Endodermal cell (in vitro differentiated cells): ENCODE data around the gene MATR3. TPM values are rescaled to one million over a fixed set of nuclear protein-coding genes. Genes with fewer than 3 reads are reported as not detected.
A peak's percentile ranks its signal among the peaks of the same experiment; 100 is the strongest.

ENCODE experiments used
- DNase-seq: peaks from one replicate; pipeline ENCODE4 v3.0.0-alpha.2; 2017
- H3K27ac ChIP-seq: 2 replicates; pipeline ENCODE4 v1.5.1; 2013; ENCODE audit warnings: mild to moderate bottlenecking, low read depth, low read length, moderate library complexity
- H3K27me3 ChIP-seq: 2 replicates; pipeline ENCODE4 v1.6.1; 2013; ENCODE audit warnings: mild to moderate bottlenecking, low read length, moderate library complexity; ENCODE audit not compliant: insufficient read depth, control insufficient read depth, poor library complexity, severe bottlenecking
- H3K36me3 ChIP-seq: 2 replicates; pipeline ENCODE4 v1.7.0; 2013; ENCODE audit warnings: mild to moderate bottlenecking, low read length, moderate library complexity; ENCODE audit not compliant: control insufficient read depth, insufficient read depth
- H3K4me1 ChIP-seq: one replicate; pipeline ENCODE4 v1.7.0; 2013; ENCODE audit warnings: low read length; ENCODE audit not compliant: control insufficient read depth, insufficient read depth
- H3K4me3 ChIP-seq: 2 replicates; pipeline ENCODE4 v1.5.1; 2013; ENCODE audit warnings: mild to moderate bottlenecking, low read length, moderate library complexity
- H3K9ac ChIP-seq: 2 replicates; pipeline ENCODE4 v1.6.1; 2013; ENCODE audit warnings: mild to moderate bottlenecking, low read length, moderate library complexity; ENCODE audit not compliant: poor library complexity, severe bottlenecking; ENCODE audit errors: extremely low read depth
- H3K9me3 ChIP-seq: 2 replicates; pipeline ENCODE4 v1.6.1; 2013; ENCODE audit warnings: mild to moderate bottlenecking, low read length, moderate library complexity; ENCODE audit not compliant: control insufficient read depth
- H3K27ac Mint-ChIP-seq: 2 replicates; pipeline ENCODE4 v1.8.0; 2020; ENCODE audit warnings: mixed read lengths
- H3K27me3 Mint-ChIP-seq: 2 replicates; pipeline ENCODE4 v1.8.0; 2021; ENCODE audit warnings: mild to moderate bottlenecking, mixed read lengths; ENCODE audit not compliant: insufficient read depth
- H3K36me3 Mint-ChIP-seq: 2 replicates; pipeline ENCODE4 v1.8.0; 2020; ENCODE audit warnings: low read depth, mixed read lengths
- H3K4me1 Mint-ChIP-seq: 2 replicates; pipeline ENCODE4 v1.8.0; 2020; ENCODE audit warnings: mixed read lengths
- H3K4me3 Mint-ChIP-seq: 2 replicates; pipeline ENCODE4 v1.8.0; 2020; ENCODE audit warnings: mild to moderate bottlenecking, moderate library complexity, mixed read lengths
- H3K9me3 Mint-ChIP-seq: 2 replicates; pipeline ENCODE4 v1.8.0; 2020; ENCODE audit warnings: mild to moderate bottlenecking, mixed read lengths
- CTCF ChIP-seq: fragments of 200-600 bp; sonication (generic); conservative IDR thresholded peaks from 2 replicates; pipeline ENCODE4 v1.5.0; 2021; ENCODE audit warnings: antibody characterized with exemption, mild to moderate bottlenecking
- WGBS, 2 experiments: methylation state at CpG; one replicate each; pipeline versions ENCODE4 v1.1.5 to v1.1.7; 2013; ENCODE audit warnings: missing lambda C conversion rate in 2 of 2, mixed read lengths in 1 of 2; ENCODE audit not compliant: insufficient coverage in 1 of 2, insufficient read length in 1 of 2; 5-methylcytosine and 5-hydroxymethylcytosine counted together
- total RNA-seq, 2 donors: library from RNA; stranded (reverse); fragmentation: NEBNext Ultra II Directional in 1 of 2; extraction: Animal tissue kit (Norgen Biotek cat#: 25700) in 1 of 2; gene quantifications; 2 replicates in 1 of 2; 3 replicates in 1 of 2; pipeline ENCODE4 v1.2.1, GENCODE V29; 2021

The MATR3 gene
- total RNA-seq, 2 donors from 2014 or later: 250 to 279 TPM

- H3K4me1 ChIP-seq: no peaks in the 10 kb centered on the region
Observed at GRCh38 chr5:139246394-139246793, 47.1 kb upstream of the MATR3 start.

GRCh38 chr5:139248826-139249453 is 44.6 kb upstream of the MATR3 start:
- H3K27me3 Mint-ChIP-seq: no peaks in the 10 kb centered on the region
- no peak for TF ChIP-seq CTCF

More at GRCh38 chr5:139246394-139246793, 47.1 kb upstream of the MATR3 start:
- peak; percentile 65 for DNase-seq
- no peak overlapping the region for H3K27ac ChIP-seq
- H3K36me3 ChIP-seq: no peaks in the 10 kb centered on the region
- H3K9me3 Mint-ChIP-seq: no peaks in the 10 kb centered on the region
- H3K4me1 Mint-ChIP-seq: peaks cover 2% of the 10 kb centered on the region
- H3K4me3 ChIP-seq: no peak overlapping the region
- H3K9ac ChIP-seq: no peak overlapping the region
- TF ChIP-seq CTCF: no peak
- 20 to 65% methylated on average over 1 to 4 of the region's 4 CpGs for WGBS, 2 experiments
- H3K9me3 ChIP-seq: no peaks in the 10 kb centered on the region
- H3K27me3 ChIP-seq: no peaks in the 10 kb centered on the region
- H3K4me3 Mint-ChIP-seq: no peak overlapping the region
- H3K27me3 Mint-ChIP-seq: no peaks in the 10 kb centered on the region
- no peaks in the 10 kb centered on the region for H3K36me3 Mint-ChIP-seq
- peak overlapping the region; percentile 8 for H3K27ac Mint-ChIP-seq

GRCh38 chr5:139251281-139251687 is 42.3 kb upstream of the MATR3 start:
- no peaks in the 10 kb centered on the region for H3K27me3 ChIP-seq
- H3K4me1 ChIP-seq: no peaks in the 10 kb centered on the region
- H3K4me3 ChIP-seq: no peak overlapping the region
- H3K27me3 Mint-ChIP-seq: no peaks in the 10 kb centered on the region
- no peaks in the 10 kb centered on the region for H3K36me3 Mint-ChIP-seq
- no peaks in the 10 kb centered on the region for H3K36me3 ChIP-seq
- no peak overlapping the region for H3K4me3 Mint-ChIP-seq
- H3K9me3 Mint-ChIP-seq: no peaks in the 10 kb centered on the region
- H3K9me3 ChIP-seq: no peaks in the 10 kb centered on the region
- H3K27ac Mint-ChIP-seq: peak overlapping the region; percentile 11
- TF ChIP-seq CTCF: peak; percentile 45
- H3K9ac ChIP-seq: no peak overlapping the region
- no peak overlapping the region for H3K27ac ChIP-seq
- DNase-seq: no peak
- no peaks in the 10 kb centered on the region for H3K4me1 Mint-ChIP-seq
- 76% methylated on average over 3 of the region's 3 CpGs; no CpG with 5 or more reads in 1 of the 2 experiments for WGBS, 2 experiments

More at GRCh38 chr5:139248826-139249453, 44.6 kb upstream of the MATR3 start:
- H3K27ac ChIP-seq: no peak overlapping the region
- Mint-ChIP-seq H3K27ac (no peak overlapping the region), H3K4me3 (no peak overlapping the region), H3K9me3 (no peaks in the 10 kb centered on the region), H3K36me3 (no peaks in the 10 kb centered on the region), H3K4me1 (no peaks in the 10 kb centered on the region)
- H3K4me3 ChIP-seq: no peak overlapping the region
- no peaks in the 10 kb centered on the region for H3K4me1 ChIP-seq
- WGBS, 2 experiments: 71 to 96% methylated on average over 1 to 3 of the region's 3 CpGs
- H3K9ac ChIP-seq: no peak overlapping the region
- H3K27me3 ChIP-seq: no peaks in the 10 kb centered on the region
- H3K9me3 ChIP-seq: no peaks in the 10 kb centered on the region
- no peak for DNase-seq
- no peaks in the 10 kb centered on the region for H3K36me3 ChIP-seq
